HG03097 (cell line): ENCODE data around the gene CBX2.

Source experiments
- ATAC-seq: cut with Tn5 transposase; IDR thresholded peaks from one replicate; pipeline ENCODE4 v1.9.1; 2021; ENCODE audit not compliant: unreplicated experiment, low FRiP score

Gene CBX2

DNA sequence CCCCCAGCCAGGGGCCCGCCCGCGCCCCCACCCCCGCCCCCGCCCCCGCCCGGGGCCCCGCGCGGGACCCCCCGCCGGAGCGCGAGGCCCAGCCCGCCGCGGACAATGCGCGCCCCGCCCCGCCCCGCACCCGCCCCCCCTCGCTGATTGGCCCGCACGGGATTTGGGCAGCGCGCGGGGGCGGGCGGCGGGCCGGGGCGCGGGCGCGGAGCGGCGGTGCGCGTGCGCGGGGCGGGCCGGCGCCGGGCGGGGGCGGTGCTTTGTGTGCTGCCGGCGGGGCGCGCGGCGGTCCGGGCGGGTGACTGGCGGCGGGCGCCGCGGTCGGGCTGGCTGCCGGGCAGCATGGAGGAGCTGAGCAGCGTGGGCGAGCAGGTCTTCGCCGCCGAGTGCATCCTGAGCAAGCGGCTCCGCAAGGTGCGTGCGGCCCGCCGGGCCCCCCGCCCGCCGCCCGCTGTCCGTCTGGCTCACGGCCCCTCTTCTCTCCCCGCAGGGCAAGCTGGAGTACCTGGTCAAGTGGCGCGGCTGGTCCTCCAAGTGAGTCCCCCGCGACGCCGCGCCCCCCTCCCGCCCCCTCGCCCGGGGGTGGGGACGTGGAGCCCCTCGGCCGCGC is at the start of gene CBX2:
Gene CBX2 (plus strand): TSS at position 255 of the 610 bp plus-strand sequence. CDS start 88 bp downstream, at position 343.
- ATAC-seq, result no peak

DNA sequence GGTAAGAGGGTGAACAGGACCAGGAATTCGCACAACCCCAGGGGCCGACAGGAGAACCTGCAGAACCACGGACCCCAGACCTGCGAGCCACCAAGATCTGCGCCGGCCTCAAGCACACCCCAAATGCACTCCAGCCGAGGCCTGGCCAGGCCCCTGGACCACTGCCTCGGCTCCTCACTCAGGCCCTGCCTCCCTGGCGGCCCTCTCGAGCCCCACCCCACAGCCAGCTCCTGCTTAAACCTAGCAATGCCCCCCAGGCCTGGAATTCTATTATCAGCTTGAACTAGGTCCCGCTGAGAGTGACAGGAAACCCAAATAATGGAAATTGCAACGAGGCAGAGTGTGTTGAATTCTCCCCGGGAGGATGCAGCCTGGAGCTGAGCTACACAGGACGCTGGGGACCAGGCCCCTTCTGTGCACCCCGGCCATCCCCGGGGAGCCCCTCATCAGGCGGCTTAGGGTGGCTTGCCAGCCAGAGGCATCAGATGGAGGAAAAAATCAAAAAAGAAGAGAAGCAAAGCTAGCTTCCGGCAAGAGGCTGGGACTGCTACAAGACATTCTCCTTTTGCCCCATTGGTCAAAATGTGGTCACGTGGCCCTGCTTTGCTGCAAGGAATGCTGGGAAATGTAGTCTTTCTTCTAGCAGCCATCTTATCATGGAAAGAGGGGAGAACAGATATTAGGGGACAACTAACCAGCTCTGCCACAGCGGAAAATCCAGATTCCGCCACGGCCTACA is 49.6 kb upstream of the CBX2 start:
- ATAC-seq, result no peak

DNA sequence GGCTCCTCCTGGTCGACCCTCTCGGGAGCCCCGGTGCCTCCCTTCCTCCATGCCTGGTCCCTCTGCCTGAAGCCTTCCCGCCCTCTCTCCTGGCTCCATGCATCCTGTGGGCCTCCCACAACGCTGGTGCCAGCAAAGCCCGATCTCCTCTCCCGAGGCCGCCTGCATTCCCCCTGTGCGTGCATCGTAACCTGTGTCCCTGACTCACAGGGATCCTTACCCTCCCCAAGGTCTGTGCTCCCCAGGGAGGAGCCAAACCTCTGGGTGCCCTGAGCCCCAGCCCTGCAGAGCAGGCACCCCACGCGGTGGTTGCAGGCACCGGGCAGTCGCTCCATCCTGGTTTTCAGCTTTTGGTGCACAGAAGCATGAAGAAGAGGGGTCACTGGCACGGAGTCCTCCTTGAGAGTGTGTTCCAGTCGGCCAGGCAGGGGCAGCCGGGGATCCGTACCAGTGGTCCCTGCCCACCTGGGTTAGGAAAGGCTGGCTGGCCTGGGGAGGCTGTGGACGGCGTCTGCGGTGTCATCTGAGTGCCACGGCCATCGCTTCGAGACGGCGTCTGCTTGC is 49.0 kb upstream of the CBX2 start:
- no peak for ATAC-seq

DNA sequence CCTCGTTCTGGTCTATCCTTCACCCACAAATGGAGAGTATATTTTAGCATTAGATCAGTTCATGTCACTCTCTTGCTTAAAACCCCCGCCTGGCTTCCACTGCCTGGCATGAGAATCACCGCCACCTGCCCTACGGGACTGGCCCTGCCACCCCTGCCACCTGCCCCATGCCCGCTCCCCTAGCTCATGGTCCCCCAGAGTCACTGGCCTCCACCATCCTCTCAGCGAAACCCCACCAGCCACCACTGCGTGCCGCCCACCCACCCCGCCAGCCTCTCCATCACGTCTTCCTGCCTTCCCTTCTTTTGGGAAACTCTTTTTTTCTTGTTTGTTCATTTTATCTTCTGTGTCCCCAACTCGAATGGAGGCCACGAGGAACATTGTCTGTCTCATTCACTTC is 48.2 kb upstream of the CBX2 start:
- no peak for ATAC-seq

DNA sequence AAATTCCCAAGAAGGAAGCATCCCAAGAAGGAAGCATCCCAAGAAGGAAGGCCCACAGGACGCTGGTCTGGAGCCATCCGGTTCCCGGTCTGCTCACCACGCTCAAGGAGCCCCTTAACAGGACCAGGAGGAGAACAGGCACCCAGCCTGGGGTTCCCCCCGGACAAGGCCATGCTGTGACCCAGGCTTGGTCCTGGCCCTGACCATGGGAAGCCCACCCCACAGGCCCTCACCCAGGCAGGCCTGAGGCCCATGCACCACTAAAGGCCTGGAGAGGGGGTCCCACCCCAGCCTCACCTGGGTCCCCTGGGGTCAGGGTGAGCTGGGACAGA is 47.5 kb upstream of the CBX2 start:
- ATAC-seq, result no peak

DNA sequence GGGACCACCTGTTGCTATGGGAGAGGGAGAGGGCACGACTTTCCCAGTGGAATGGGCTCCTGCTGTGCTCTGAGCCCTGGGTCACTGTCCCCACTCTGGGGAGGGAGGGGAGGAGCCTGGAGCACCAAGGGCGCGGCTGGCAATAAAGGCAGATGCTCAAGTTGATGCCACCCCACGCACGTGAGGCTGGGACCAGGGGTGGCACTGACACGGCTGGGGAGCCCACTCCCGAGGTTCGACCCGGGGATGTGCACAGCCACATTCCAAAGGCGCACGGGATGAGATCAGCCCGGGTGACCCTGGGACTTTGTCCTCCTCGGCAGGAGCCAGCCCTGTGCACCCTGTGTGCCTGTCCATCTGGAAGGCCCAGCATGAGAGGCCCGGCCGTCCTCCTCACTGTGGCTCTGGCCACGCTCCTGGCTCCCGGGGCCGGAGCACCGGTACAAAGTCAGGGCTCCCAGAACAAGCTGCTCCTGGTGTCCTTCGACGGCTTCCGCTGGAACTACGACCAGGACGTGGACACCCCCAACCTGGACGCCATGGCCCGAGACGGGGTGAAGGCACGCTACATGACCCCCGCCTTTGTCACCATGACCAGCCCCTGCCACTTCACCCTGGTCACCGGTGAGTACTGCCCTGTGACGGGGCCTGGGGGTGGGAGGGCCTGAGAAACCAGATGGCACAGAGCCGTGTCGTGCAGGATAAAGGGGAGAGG is 47.0 kb upstream of the CBX2 start, which contains the start of gene ENPP7:
Gene ENPP7 (plus strand): TSS at position 175 of the 715 bp plus-strand sequence. CDS start 197 bp downstream, at position 372.
- ATAC-seq, result no peak

DNA sequence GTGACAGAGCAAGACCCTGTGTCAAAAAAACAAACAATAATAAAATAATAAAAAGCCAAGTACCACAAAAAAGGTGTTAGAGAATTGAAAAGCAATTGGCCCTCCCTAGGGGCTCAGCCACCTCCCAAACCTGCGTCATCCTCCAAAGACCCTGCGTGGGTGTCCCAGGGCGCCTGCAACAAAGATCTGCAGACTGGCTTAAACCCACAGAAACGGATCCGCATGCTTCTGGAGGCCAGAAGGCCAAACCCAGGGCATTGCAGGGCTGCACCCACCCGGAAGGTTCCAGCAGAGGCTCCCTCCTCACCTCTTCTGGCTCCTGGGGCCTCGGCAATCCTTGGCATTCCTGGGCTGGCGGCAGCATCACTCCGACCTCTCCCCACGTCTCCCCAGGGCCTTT is 45.7 kb upstream of the CBX2 start:
- no peak for ATAC-seq

DNA sequence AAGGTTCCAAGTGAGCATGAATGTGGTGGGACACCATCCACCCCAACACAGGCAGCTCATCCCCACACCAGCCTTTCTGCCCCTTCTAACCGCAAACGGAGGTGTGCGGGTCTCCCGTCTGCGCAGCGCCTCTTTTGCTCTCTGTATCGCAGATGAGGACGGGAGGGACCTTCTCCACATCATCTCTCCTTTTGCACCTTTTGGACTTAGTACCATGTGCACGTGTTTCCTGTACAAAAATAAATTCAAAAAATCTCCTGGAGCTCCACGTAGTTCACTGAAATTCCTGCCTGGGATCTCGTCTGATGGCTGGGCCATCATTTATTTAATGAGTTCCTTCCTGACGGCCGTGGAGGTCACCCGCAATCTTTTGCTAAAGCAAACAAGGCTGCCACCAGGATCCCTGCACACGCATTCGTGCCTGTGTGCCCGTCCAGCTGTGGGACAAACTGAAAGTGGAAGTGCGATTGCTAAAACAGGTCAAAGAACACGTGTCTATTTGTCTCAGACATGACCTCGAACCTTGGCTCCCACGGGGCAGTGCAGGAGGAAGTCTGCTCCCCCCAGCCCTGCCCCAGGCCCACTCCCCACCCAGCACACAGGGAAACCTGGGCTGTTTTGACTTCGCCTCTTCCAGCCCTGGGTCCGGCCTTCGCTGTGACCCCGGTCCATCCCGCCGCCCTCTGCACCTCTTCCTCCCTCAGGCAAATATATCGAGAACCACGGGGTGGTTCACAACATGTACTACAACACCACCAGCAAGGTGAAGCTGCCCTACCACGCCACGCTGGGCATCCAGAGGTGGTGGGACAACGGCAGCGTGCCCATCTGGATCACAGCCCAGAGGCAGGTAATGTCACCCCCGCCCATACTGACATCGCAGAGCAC is 44.9 kb upstream of the CBX2 start:
- ATAC-seq, result no peak

DNA sequence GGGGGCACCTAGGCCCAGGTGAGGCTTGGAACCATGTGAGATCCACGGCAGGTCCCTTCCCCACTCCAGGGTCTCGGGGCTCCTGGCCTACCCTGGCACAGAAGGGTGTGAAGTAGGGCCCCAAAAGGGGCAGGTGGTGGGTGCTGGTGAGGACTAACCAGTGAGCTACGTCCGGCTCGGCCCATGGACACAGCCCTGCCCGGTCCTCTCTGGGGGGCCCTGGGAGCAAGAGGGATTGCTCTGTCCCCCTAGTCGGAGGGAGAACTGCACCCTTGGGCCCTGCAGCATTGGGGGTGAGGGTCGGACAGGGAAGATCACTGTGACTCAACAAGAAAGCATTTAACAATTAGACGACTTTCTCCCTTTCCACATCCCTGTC is 44.3 kb upstream of the CBX2 start:
- no peak for ATAC-seq

DNA sequence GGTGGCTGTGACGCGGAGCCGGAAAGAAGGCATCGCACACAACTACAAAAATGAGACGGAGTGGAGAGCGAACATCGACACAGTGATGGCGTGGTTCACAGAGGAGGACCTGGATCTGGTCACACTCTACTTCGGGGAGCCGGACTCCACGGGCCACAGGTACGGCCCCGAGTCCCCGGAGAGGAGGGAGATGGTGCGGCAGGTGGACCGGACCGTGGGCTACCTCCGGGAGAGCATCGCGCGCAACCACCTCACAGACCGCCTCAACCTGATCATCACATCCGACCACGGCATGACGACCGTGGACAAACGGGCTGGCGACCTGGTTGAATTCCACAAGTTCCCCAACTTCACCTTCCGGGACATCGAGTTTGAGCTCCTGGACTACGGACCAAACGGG is 42.9 kb upstream of the CBX2 start:
- no peak for ATAC-seq

DNA sequence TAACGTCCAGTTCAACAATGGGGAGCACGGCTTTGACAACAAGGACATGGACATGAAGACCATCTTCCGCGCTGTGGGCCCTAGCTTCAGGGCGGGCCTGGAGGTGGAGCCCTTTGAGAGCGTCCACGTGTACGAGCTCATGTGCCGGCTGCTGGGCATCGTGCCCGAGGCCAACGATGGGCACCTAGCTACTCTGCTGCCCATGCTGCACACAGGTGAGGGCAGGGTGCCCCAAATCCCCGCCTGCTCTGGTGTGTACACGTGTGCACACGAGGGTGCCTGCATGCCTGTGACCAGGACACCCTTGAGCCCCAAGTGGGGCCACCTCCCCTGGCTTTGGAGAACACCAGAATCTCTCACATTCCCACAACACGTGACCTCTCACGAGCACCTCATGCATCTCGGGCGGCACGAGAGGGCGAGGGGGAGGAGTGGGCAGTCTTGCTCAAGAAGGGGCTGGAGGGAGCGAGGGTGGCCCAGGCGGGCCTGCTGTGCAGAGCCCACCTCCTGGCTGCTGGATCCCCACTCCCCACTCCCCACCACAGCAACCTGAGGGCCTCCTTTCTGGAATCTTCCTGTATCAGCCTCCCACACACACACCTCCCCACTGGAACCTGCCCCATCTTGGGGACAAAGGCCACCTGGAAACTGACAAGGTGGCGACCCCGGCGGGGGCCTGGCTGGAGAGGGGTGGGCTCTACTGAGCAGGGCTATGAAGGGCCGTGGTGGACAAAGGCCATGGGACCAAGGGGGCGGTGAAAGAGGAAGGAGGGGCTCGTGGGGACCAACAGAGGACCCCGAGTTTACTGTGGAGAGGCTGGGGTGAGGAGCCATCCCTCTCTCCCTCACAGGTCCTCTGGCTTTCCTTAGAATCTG is 40.7 kb upstream of the CBX2 start:
- no peak for ATAC-seq

DNA sequence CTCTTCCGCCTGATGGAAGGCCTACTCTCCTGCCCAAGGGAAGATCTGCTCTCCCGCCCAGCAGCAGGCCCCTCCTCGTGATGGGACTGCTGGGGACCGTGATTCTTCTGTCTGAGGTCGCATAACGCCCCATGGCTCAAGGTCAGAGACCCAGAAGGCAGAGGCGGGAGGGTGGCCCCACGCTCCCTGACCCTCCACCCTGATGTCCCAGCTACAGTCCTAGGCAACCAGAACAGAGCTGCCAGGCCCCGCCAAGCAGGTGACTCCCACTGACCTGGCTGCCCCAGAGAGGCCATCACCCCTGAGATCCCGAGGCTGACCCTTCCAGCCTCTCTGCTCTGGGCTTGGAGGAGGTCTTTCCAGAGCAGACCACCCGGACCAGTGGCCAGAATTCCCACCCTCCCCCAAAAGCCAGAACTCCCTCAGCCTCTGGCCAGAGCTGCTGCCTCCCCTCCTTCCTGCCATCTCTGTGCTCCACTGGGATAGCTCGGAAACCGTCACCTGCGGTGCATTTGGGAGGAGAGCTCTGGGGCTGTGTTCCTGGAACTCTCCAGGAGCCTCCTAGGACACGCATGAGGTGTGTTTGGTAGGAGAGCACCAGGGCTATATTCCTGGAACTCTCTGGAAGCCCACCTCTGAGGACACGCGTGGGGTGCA is 39.9 kb upstream of the CBX2 start:
- no peak for ATAC-seq

DNA sequence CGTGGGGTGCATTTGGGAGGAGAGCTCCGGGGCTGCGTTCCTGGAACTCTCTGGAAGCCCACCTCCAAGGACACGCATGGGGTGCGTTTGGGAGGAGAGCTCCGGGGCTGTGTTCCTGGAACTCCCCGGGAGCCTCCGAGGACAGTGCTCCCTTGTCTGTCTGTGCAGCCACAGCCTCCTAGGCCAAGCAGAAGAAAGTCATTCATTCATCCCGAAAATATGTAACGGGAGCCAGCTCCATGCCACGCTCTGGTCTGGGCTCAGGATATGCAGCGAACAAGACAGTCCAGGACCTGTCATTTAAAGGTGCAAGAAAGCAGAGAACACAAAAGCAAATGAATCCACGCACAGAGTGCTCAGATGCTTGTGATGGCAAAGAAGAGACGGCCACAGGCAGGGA is 39.3 kb upstream of the CBX2 start:
- ATAC-seq, result no peak

DNA sequence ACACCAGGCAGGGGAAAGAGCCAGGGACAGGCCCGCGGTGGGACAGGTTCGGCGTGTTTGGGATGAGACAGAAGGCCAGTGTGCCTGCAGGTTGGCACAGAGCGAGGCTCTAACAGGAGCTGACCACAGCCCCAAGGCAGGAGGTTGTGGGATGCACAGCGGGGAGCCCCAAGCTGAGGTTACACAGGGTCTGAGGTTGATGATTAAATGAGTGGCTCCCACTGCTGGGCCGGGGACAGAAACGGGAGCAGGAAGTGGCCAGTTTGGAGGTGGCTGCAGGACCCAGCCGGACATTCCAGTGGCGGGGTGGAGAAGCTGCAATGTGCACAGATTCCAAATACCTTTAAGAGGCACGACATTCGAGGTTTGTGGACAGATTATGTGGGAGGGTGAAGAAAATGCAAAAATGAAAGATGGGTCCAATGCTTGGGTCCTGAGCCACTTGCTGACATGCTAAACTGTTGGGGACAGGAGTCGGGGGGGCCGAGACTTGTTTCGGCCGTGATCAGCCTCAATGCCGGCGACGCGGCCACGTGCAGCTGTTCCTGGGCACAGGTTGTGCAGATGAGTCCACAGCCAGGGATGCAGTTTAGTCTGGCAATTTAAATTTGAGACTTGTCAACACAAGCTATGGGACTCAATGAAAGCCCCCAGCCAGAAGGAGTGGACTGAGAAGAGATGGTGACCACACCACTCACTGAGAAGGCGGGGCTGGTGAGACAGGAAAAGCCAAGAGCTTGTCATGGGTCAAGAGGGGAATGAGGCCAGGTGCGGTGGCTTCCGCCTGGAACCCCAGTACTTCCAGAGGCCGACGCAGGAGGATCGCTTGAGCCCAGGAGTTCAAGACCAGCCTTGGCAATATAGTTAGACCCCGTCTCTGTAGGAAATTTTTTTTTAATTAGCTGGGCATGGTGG is 38.5 kb upstream of the CBX2 start:
- no peak for ATAC-seq

DNA sequence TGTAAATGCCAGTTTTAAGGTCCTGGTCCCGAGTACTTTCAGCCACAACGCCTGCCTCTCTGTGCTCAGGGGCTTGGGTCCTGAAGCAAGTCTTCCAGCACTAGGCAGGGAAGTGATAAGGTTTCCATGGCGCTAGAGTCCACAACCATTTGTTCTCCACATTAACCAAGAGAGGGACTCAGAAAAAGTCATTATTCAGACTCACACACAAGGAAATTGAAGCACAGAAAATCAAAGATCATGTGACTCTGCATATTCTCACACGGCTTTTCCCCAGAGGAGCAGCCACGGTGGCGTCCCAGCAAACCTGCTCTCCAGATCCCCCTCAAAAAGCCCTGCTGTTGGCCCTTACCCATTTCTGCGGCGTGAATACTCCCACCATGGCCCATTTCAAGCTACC is 37.5 kb upstream of the CBX2 start:
- ATAC-seq, result no peak

DNA sequence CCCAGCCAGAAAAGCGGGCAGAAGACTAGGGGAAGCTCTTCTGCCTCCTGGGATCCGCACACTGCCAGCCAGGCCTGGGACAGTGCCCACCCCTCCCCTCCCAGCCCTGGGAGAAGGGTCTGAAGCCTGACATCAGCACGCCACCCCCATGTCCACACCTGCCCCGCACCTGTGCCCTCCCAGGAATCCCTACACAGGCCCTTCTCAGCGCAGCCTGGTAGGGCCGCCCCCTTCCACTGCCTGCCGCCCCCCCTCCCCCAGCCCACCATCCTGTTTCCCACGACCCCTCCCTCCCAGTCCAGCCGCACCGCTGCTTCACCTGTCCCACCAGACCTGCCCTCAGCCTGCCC is 36.6 kb upstream of the CBX2 start:
- no peak for ATAC-seq

DNA sequence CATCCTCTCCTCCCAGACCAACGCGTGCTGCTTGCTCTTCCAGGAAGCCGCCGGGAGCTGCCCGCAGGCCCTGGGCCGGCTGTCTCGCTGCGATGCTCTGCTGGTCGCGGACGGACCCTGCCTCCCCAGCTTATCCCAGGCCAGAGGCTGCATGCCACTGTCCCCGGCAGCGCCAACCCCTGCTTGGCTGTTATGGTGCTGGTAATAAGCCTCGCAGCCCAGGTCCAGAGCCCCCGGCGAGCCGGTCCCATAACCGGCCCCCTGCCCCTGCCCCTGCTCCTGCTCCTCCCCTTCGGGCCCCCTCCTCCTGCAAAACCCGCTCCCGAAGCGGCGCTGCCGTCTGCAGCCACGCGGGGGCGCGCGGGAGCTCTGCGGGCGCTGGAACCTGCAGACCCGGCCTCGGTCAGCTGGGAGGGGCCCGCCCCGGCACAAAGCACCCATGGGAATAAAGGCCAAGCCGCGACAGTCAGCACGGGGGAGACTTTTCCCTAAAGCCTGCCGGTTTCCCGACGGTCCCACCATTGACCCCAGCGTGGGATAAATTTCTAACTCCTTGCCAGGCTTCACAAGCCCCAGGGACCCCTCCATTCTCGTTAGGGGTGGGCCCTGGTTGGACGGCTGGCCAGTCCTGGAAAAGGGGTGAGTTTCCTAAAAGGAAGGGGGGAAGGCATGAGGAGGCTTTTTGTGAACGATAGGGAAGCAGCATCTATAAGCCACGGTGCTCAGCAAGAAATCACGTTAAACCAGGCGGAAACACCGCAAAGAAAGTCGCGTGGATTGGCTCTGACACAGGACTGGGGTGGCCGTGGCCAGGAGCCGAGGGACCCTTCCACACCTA is 36.0 kb upstream of the CBX2 start:
- no peak for ATAC-seq

DNA sequence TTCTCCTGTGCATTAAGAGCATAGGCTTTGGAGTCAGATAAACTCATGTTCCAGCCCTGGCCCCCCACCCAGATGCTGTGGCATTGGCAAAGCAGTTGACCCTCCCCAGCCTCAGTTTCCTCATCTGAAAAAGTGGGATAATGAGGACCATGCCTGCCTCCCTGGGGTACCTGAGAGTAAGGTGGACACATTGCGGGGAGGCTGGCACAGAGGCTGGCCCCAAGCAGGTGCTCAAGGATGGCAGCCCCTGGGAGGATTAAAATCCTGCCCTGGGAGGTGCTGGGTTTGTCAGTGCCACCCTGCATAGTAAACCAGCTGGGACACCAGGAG is 35.4 kb upstream of the CBX2 start:
- ATAC-seq, result no peak
